ENCODE measurements around the gene PKP1. TPM values are rescaled to one million over a fixed set of nuclear protein-coding genes. Genes with fewer than 3 reads are reported as not detected.

PKP1 gene
- total and polyA plus RNA-seq, 2 donors (not counting 3 experiments of a cell fraction or from before 2014, with no cell fraction given): 0.01 TPM; not detected in 1

GRCh38 chr1:201350361-201350725, 67.0 kb downstream of the PKP1 start:
- H2AFZ ChIP-seq (ENCODE audit: low read depth, low read length): no peak overlapping the region
- H4K20me1 ChIP-seq (replicated peaks; ENCODE audit: control insufficient read depth, extremely low read depth, insufficient read depth, low read length): no peaks in the 10 kb centered on the region
- no TSS peak for BruUV-seq (replicated peaks)
- no peaks in the 10 kb centered on the region for H3K36me3 ChIP-seq (ENCODE audit: control insufficient read depth in 2 of 2, extremely low read depth in 1 of 2, insufficient read depth in 2 of 2, low read length in 2 of 2)
- H3K4me1 ChIP-seq (ENCODE audit: control insufficient read depth, extremely low read depth, insufficient read depth, low read length): no peaks in the 10 kb centered on the region
- no peak for FAIRE-seq
- H3K4me3 ChIP-seq (replicated peaks in 1 of 3; ENCODE audit: insufficient read depth in 1 of 3, low read depth in 1 of 3, low read length in 3 of 3): no peak overlapping the region
- no peak overlapping the region for H3K27ac ChIP-seq (ENCODE audit: insufficient read depth, low read depth, low read length)
- DNase-seq (ENCODE audit: low read depth, low spot score): no peak
- no peaks in the 10 kb centered on the region for H3K9me3 ChIP-seq (replicated peaks; ENCODE audit: control insufficient read depth, insufficient read depth, low read length)
- intact Hi-C loops (cut with micrococcal nuclease): no loop called here
- TF ChIP-seq MYC (IDR thresholded peaks at IDR 0.05; ENCODE audit: low read depth, low read length): no peak
- no peak for TF ChIP-seq EZH2 (IDR thresholded peaks at IDR 0.05; ENCODE audit: borderline replicate concordance, low read depth, low read length, severe bottlenecking)
- no peak for TF ChIP-seq MAX (IDR thresholded peaks at IDR 0.05; ENCODE audit: insufficient read depth, insufficient read length)
- no peak for TF ChIP-seq GATA2 (IDR thresholded peaks at IDR 0.05; ENCODE audit: insufficient read depth, insufficient read length, low read depth, low read length)
- TF ChIP-seq FOS (IDR thresholded peaks at IDR 0.05; ENCODE audit: borderline replicate concordance, insufficient read depth, low read length): no peak
- TF ChIP-seq CTCF (IDR thresholded peaks at IDR 0.05; ENCODE audit: extremely low read depth in 1 of 2, insufficient read depth in 1 of 2, low read depth in 1 of 2, low read length in 2 of 2): no peak
- no peak for TF ChIP-seq POLR2A (IDR thresholded peaks at IDR 0.05; ENCODE audit: low read depth, low read length)
- no peak for TF ChIP-seq POLR2AphosphoS5 (IDR thresholded peaks at IDR 0.05; ENCODE audit: insufficient read depth, low read depth, low read length)
- no peak for TF ChIP-seq JUN (IDR thresholded peaks at IDR 0.05; ENCODE audit: borderline replicate concordance, insufficient read depth, insufficient read length, low read depth)
- H3K27me3 ChIP-seq (ENCODE audit: control insufficient read depth in 2 of 2, insufficient read depth in 2 of 2, low read length in 2 of 2): peaks cover 0 to 7% of the 10 kb centered on the region in 2 experiments
- POLR2A ChIA-PET: interaction anchor here (1.3 kb wide), 1 partner anchor 8 kb away, joined by 3 read pairs; no protein-coding TSS in a partner anchor
- dilution Hi-C loops (cut with MboI; ENCODE audit: extremely low pct_ligation_motif_present, low sequenced_read_pairs): no loop called here
- no peak overlapping the region for H3K4me2 ChIP-seq (ENCODE audit: insufficient read depth, low read length)
- no peaks in the 10 kb centered on the region for H3K9me1 ChIP-seq (replicated peaks; ENCODE audit: control insufficient read depth, extremely low read depth, insufficient read depth, low read length)
- CTCF ChIA-PET: interaction anchor here (1.0 to 3.4 kb wide), 4 partner anchors 8 to 163 kb away, joined by 3 to 36 read pairs (median 11); no protein-coding TSS in a partner anchor
- H3K9ac ChIP-seq (replicated peaks; ENCODE audit: extremely low read depth, insufficient read depth, low read length): no peak overlapping the region
- H3K79me2 ChIP-seq (ENCODE audit: control insufficient read depth, insufficient read depth, low read length): no peaks in the 10 kb centered on the region
